HG02852 (cell line): Measurements from ENCODE around the gene SIGLEC7.
A peak's percentile ranks its signal among the peaks of the same experiment; 100 is the strongest.

Experiments used
- ATAC-seq: cut with Tn5 transposase; IDR thresholded peaks from one replicate; pipeline ENCODE4 v1.9.1; 2021; ENCODE audit warnings: mild to moderate bottlenecking, moderate library complexity; ENCODE audit not compliant: unreplicated experiment

Gene SIGLEC7

GRCh38 chr19:51142119-51142518, at the start of gene SIGLEC7:
Gene SIGLEC7, plus strand, starts transcription at chr19:51142301. Its CDS starts 69 bp downstream, at chr19:51142370.
- ATAC-seq, result no peak

- ATAC-seq, result no peak
These were observed 49.0 kb upstream of the SIGLEC7 start for GRCh38 chr19:51093101-51093500.

GRCh38 chr19:51093510-51094345, 48.4 kb upstream of the SIGLEC7 start:
- no peak for ATAC-seq

GRCh38 chr19:51094696-51095279, 47.3 kb upstream of the SIGLEC7 start:
- ATAC-seq, result no peak

DNA sequence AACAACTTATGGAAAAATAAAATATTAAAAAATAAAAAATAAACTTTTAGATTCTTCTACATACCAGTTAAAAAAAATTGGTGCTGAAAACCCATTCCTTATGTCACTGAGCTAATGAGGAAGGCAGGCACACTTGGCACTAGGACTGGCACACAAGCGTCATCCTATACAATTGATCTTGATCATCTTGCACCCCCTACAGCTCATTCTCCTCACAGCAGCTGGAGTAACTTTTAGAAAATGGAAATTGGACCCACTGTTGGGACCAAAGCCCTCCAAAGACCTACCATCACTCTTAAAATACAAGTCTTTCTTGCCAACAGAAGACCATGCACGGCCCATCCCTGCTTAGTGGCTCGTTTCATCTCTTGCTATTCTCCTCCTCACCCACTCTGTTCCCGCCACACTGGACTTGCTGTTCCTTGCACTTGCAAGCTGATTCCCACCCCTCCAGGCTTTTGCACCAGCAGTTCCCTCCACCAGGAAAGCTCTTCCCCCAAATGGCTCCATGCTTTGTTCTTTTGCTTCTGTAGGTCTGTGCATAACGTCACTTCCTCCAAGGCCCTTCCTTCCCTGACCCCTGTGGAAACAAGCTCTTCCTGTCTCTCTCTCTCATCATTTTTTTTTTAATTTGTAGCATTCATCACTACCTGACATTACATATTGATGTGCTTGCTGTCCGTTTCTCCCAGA, 45.5 kb upstream of the SIGLEC7 start:
- ATAC-seq, result no peak

- ATAC-seq, result no peak
These were observed 44.8 kb upstream of the SIGLEC7 start for GRCh38 chr19:51097166-51097738.

GRCh38 chr19:51097796-51098195, 44.3 kb upstream of the SIGLEC7 start:
- no peak for ATAC-seq

GRCh38 chr19:51098365-51099046, 43.6 kb upstream of the SIGLEC7 start:
- no peak for ATAC-seq

DNA sequence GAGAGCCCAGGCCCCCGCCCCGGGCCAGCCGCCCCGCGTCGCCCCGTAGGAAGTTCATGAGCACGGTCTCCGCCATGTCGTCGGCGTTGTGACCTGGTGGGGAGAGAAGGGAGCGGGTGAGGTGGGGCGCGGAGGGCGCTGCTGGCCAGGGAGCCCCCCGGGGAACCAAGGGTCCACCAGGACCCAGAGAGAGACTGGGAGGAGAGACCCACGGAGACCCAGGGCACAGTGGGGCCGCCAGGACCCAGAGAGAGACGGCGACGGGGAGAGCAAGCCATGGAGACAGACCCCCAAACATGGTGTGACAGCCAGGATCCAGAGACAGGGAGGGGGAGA, 43.1 kb upstream of the SIGLEC7 start:
- ATAC-seq, result no peak

DNA sequence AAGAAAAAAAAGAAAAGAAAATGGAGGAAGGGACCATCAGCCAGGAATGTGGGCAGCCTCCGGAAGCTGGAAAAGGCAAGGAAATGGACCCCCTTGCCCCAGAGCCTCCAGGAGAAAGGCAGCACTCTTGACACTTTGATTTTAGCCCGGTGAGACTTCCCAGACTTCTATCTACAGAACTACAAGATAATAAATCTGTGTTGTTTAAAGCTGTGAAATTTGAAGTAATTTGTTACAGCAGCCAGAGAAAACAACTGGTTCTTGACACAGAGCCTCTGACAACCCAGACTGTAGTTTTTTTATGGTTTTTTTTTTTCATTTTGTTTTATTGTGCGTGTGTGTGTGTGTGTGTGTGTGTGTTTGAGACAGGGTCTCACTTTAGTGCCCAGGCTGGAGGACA, 41.5 kb upstream of the SIGLEC7 start:
- ATAC-seq, result no peak

DNA sequence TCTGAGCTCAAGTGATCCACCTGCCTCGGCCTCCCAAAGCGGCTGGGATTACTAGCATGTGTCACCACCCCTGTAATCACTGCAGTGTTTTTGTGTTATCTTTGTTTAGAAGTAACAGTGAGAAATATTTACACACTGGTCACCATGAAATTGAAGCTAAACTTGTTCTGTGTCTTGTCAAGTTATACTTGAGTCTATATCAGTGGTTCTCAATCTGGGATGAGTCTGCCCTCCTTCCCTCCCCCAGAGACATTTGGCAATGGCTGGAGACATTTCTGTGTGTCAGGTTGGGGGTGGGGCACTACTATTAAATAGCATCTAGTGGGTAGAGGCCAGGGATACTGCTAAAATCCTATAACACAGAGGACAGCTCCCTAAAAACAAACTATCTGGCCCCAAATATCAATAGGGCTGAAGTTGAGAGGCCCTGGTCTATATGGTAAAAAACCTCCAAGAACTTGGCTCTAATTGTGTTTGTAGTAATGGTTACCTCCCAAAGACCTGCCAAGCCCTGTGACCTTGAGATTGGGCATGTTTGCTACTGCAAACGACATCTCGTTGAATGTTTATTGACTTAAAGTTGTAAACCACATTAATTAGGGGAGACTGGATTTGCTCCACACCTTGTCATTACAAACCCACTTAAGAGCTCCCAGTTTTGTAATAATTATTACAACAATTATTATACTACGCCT, 40.8 kb upstream of the SIGLEC7 start:
- ATAC-seq, result no peak

DNA sequence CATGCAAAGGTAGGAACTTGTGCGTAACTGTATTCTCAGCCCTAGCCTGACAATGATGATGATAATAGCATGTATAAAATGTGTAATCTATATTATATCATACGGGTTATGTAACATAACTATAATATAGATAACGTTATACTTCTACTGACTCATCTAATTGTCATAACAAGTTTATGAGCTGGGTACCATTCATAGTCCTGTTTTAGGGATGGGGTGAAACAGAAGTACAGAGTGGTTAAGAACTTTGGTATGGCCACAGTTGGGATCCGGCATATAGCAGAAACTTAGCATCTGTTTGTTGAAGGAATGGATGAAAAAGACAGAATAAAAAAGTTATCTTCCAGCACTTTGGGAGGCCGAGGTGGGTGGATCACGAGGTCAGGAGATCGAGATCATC, 39.1 kb upstream of the SIGLEC7 start:
- ATAC-seq, result no peak

GRCh38 chr19:51103926-51104341, 38.2 kb upstream of the SIGLEC7 start:
- ATAC-seq, result no peak

GRCh38 chr19:51107406-51108065, 34.6 kb upstream of the SIGLEC7 start:
- no peak for ATAC-seq

DNA sequence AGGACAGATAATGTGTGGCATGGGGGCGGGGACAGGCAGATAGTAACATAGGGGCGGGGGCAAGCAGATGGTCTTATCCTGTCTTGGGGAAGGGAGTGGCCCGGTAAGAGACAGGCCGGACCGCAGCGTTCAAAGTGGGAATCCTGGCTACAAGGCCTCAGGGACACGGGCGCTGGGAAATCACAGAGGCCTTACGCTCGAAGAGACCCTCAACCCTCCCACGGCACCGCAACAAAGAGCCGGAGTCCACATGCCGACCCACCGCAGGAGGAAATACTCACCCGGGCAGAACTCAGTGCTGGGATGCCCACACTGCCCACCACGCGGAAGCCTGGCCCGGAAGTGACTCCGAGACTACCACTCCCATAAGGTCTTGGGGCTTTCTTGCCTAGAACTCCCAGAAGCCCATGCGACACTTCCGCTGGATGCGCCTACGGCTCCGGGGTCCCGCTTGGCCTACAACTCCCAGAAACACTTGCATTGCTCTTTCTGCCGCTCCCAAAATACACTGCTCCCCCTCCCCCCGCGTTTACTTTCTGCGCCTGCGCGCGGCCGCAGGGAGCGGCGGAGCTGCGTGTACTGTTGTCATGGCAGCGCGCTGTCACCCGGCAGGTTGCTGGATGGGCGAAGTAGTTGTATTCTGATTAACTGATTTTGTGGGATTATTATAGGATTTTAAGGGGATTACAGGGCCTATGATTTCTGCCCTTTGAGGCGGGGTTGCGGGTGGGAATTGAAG, 33.9 kb upstream of the SIGLEC7 start, which contains the start of gene CTU1:
CTU1 (minus strand) TSS at position 344 of the 739 bp plus-strand sequence. CDS start 3,840 bp downstream, outside the sequence.
- peak; percentile 93 for ATAC-seq

DNA sequence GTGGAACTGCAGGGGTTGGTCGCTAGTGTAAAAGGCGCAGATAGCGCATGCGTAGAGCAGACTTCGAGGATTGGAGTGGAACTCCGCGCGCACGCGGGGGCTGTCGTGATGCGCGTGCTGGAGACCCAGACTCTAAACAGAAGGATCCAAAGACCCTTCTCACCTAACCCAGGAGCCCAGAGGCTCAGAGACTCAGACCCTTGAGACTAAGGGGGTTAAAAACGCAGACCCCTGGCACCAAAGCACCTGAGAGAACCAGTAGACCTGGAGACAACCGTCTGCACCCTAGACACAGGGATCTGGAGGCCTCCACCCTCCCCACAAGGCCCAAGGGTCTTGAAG, 33.3 kb upstream of the SIGLEC7 start:
- peak; percentile 32 for ATAC-seq

DNA sequence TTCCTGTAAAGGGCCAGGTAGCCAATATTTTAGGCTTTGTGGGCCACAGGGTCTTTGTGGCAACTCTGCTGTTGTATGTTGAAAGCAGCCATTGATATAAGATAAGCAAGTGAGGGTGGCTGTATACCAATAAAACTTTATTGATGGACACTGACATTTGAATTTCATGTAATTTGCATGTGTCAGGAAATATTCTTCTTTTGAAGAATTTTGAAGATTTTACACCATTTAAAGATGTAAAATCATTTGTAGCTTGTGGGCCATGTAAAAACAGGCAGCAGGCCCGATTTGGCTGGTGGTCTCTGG, 31.5 kb upstream of the SIGLEC7 start:
- no peak for ATAC-seq

DNA sequence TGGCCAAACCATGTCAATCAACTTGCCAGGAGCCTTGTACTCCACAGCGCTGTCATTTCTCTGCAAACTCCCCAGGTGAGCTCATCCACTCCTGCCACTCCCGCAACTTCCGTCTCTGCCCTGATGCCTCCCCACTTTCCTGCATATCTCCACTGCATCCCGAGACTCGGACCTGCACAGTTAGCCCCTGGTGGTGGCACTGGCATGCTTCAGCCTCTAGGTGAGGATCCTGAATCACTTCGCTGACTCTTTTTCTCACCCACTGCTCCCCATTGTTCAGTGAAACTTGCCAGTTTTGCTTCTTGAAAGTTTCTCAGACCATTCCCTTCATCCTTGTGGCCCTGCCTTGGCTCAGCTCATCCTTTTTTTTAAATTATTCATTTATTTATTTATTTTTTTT, 30.5 kb upstream of the SIGLEC7 start:
- no peak for ATAC-seq

DNA sequence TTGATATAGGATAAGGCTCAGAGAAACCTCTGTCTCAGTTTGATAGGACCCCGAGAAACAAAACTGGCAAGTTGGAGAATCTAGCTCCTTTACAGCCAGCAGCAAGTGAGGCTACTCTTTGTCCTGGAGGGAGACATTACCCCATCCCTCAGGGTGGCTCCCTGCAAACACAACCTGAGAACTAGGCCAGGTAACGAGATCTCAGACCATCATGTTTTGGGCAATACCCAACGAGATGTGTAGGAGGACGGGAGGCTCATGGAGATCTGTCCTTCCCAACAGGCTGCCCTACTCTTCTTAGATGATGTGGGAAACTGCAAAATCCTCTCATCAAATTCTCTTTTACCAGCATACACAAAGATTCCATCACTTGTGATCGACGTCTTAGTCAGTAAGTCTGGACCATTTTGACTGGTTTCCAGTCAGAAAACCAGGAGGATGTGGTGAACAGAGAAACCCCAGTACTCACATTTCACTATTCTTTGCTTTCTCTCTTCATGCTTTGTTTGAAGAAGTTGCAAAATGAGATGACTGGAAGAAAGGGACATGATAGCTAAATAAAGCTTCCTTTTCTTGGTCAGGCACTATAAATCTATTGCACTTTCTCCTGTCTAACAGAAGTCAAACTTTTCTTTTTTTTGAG, 27.9 kb upstream of the SIGLEC7 start:
- no peak for ATAC-seq
